NCI-H526 (cell line): ENCODE results near the gene NHSL1.

ENCODE experiments used
- DNase-seq, 2 experiments: peaks; one replicate each; lab custom pipeline; 2025; lab: John Stamatoyannopoulos, UW

The NHSL1 gene

GRCh38 chr6:138524526-138524925, 25.2 kb upstream of the NHSL1 start:
- no peak for DNase-seq

GRCh38 chr6:138523347-138524210, 24.3 kb upstream of the NHSL1 start:
- DNase-seq = no peak

- DNase-seq = no peak
Observed at GRCh38 chr6:138522611-138523010, 23.3 kb upstream of the NHSL1 start.

- no peak for DNase-seq
Observed at GRCh38 chr6:138521790-138522189, 22.5 kb upstream of the NHSL1 start.

GRCh38 chr6:138520463-138520862, 21.2 kb upstream of the NHSL1 start:
- DNase-seq = no peak

GRCh38 chr6:138518054-138518453, 18.8 kb upstream of the NHSL1 start:
- DNase-seq = no peak

- DNase-seq = peak in 1 of 2 experiments; percentile 61
Observed at GRCh38 chr6:138517635-138518034, 18.3 kb upstream of the NHSL1 start.

- DNase-seq = peak; percentile 72 to 82
Observed at GRCh38 chr6:138515657-138516248, 16.5 kb upstream of the NHSL1 start.

GRCh38 chr6:138514860-138515540, 15.7 kb upstream of the NHSL1 start:
- no peak for DNase-seq

GRCh38 chr6:138512609-138513008, 13.3 kb upstream of the NHSL1 start:
- DNase-seq = no peak

GRCh38 chr6:138510093-138510492, 10.8 kb upstream of the NHSL1 start:
- DNase-seq = no peak

GRCh38 chr6:138509371-138509770, 10.1 kb upstream of the NHSL1 start:
- DNase-seq = peak; percentile 30 to 68

GRCh38 chr6:138508676-138508988, 9.3 kb upstream of the NHSL1 start:
- DNase-seq = no peak

GRCh38 chr6:138507977-138508675, 8.8 kb upstream of the NHSL1 start:
- no peak for DNase-seq

GRCh38 chr6:138504764-138505689, 5.7 kb upstream of the NHSL1 start:
- peak in 1 of 2 experiments; percentile 10 for DNase-seq

GRCh38 chr6:138503881-138504680, 4.8 kb upstream of the NHSL1 start:
- peak in 1 of 2 experiments; percentile 21 for DNase-seq

GRCh38 chr6:138502546-138502945, 3.3 kb upstream of the NHSL1 start:
- no peak for DNase-seq

- no peak for DNase-seq
Observed at GRCh38 chr6:138500867-138501446, 1.7 kb upstream of the NHSL1 start.

- DNase-seq = peak in 1 of 2 experiments; percentile 20
Observed at GRCh38 chr6:138500045-138500665, 861 bp upstream of the NHSL1 start.
